Measurements from ENCODE around the gene TMEM184A. TPM values are rescaled to one million over a fixed set of nuclear protein-coding genes. Genes with fewer than 3 reads are reported as not detected.

TMEM184A gene
- total and polyA plus RNA-seq, 2 of the 8 experiments (the other 6 are each of a cell fraction or from before 2014, with no cell fraction given), result 1.8 to 2.1 TPM

GRCh38 chr7:1569016-1569415 lies 13.0 kb upstream of the TMEM184A start:
- H3K18ac ChIP-seq (ENCODE audit: extremely low read depth, low read length), result no peak overlapping the region
- H2BK12ac ChIP-seq (ENCODE audit: low read depth, low read length), result peak overlapping the region; percentile 75; the same call in 1 of the 2 replicates
- ChIA-PET CTCF (ENCODE audit: partially characterized antibody) (no interaction called here), POLR2A (ENCODE audit: partially characterized antibody) (interaction anchor here (0.9 kb wide), 1 partner anchor 36 kb away, joined by 3 read pairs; no protein-coding TSS in a partner anchor)
- peaks cover 0 to 17% (median 10%) of the 10 kb centered on the region in 4 experiments; a peak in 5 of 7 replicates for H3K4me1 ChIP-seq (replicated peaks in 1 of 4; ENCODE audit: control insufficient read depth in 3 of 4, insufficient read depth in 4 of 4, low read length in 3 of 4)
- no peak overlapping the region for H3K27ac ChIP-seq (ENCODE audit: low read depth, low read length)
- 0 out of 2 replicates have a peak overlapping the region, but pooled peaks have one; percentile 61 for H2BK15ac ChIP-seq (ENCODE audit: low read length)
- H2AK5ac ChIP-seq (ENCODE audit: low read depth, low read length), result 0 out of 2 replicates have a peak overlapping the region, but pooled peaks have one; percentile 86
- H3K36me3 ChIP-seq (ENCODE audit: control insufficient read depth in 2 of 4, insufficient read depth in 4 of 4, low read length in 3 of 4), result peaks cover 0 to 15% (median 3%) of the 10 kb centered on the region in 4 experiments; a peak in 2 of 8 replicates
- no peak overlapping the region for H2BK20ac ChIP-seq (ENCODE audit: low read length)
- H3K27me3 ChIP-seq (replicated peaks in 1 of 4; ENCODE audit: control insufficient read depth in 3 of 4, extremely low read depth in 1 of 4, insufficient read depth in 3 of 4, low read length in 3 of 4), result no peaks in the 10 kb centered on the region; a peak in 2 of 7 replicates
- peak overlapping the region; percentile 34 for H4K91ac ChIP-seq (replicated peaks; ENCODE audit: insufficient read length, low read length)
- H3K4me3 ChIP-seq (ENCODE audit: extremely low read depth in 1 of 4, insufficient read depth in 2 of 4, low read depth in 3 of 4, low read length in 4 of 4), result peak overlapping the region in 3 of 4 experiments; percentile 61 to 76 (median 75); a peak in 5 of 8 replicates
- 86% methylated on average over 13 of the region's 13 CpGs; no CpG with 5 or more reads in 1 of the 2 experiments for WGBS, 2 experiments (ENCODE audit: extremely low coverage in 1 of 2, insufficient coverage in 1 of 2, insufficient read length in 1 of 2, insufficient replicate concordance in 2 of 2, low coverage in 1 of 2, low lambda C conversion rate in 2 of 2, missing lambda C conversion rate in 1 of 2)
- no peaks in the 10 kb centered on the region; the same call in 1 of the 2 replicates for H3K23me2 ChIP-seq (ENCODE audit: low read depth, low read length)
- H4K20me1 ChIP-seq (replicated peaks in 1 of 2; ENCODE audit: control insufficient read depth in 1 of 2, insufficient read depth in 2 of 2, low read length in 2 of 2), result no peaks in the 10 kb centered on the region
- H2BK120ac ChIP-seq (replicated peaks; ENCODE audit: low read depth, low read length), result no peak overlapping the region
- H3K4ac ChIP-seq (replicated peaks; ENCODE audit: insufficient read length, low read depth, low read length), result no peak overlapping the region
- no peak overlapping the region for H3K14ac ChIP-seq (ENCODE audit: insufficient read length)
- H3K79me1 ChIP-seq (ENCODE audit: low read depth, low read length), result no peaks in the 10 kb centered on the region; the same call in 1 of the 2 replicates
- no peak overlapping the region for H3K23ac ChIP-seq (ENCODE audit: insufficient read length)
- H3K9ac ChIP-seq (replicated peaks in 1 of 4; ENCODE audit: extremely low read depth in 1 of 4, low read depth in 3 of 4, low read length in 3 of 4), result no peak overlapping the region
- no peak overlapping the region for H4K5ac ChIP-seq (ENCODE audit: insufficient read length, low read depth, low read length)
- FAIRE-seq (no peak), DNase-seq (ENCODE audit: low read depth in 1 of 2, low spot score in 2 of 2) (no peak)
- H3K56ac ChIP-seq (replicated peaks; ENCODE audit: insufficient read length, low read depth, low read length), result no peak overlapping the region
- H3K9me3 ChIP-seq (ENCODE audit: insufficient read depth in 2 of 2, low read depth in 1 of 2, low read length in 1 of 2), result no peaks in the 10 kb centered on the region
- H4K8ac ChIP-seq (ENCODE audit: extremely low read depth, insufficient read depth, low read length), result peak overlapping the region; percentile 73; the same call in 1 of the 2 replicates
- H3K4me2 ChIP-seq (ENCODE audit: insufficient read depth in 1 of 2, low read depth in 2 of 2, low read length in 2 of 2), result peak overlapping the region; percentile 42 to 73
- no peaks in the 10 kb centered on the region for H3K79me2 ChIP-seq (ENCODE audit: control insufficient read depth in 1 of 2, insufficient read depth in 2 of 2, low read length in 2 of 2)
- H2BK5ac ChIP-seq (ENCODE audit: low read depth, low read length), result 0 out of 2 replicates have a peak overlapping the region, but pooled peaks have one; percentile 77
- H2AFZ ChIP-seq (ENCODE audit: low read length), result no peak overlapping the region
- TF ChIP-seq NANOG (IDR thresholded peaks at IDR 0.05; ENCODE audit: insufficient read depth, low read depth, low read length, poor library complexity, severe bottlenecking), result no peak
- TF ChIP-seq CBX8 (IDR thresholded peaks at IDR 0.05; ENCODE audit: borderline replicate concordance, low read depth, low read length), result no peak
- TF ChIP-seq SRF (IDR thresholded peaks at IDR 0.05; ENCODE audit: low read depth, low read length), result no peak
- TF ChIP-seq RBBP5 (IDR thresholded peaks at IDR 0.05; ENCODE audit: borderline replicate concordance, low read depth, low read length), result no peak
- TF ChIP-seq KDM1A (IDR thresholded peaks at IDR 0.05; ENCODE audit: borderline replicate concordance, low read length), result no peak
- no peak for TF ChIP-seq USF2 (IDR thresholded peaks at IDR 0.05; ENCODE audit: low read length)
- TF ChIP-seq SUZ12 (IDR thresholded peaks at IDR 0.05; ENCODE audit: low read length), result no peak
- TF ChIP-seq TAF1 (IDR thresholded peaks at IDR 0.05; ENCODE audit: low read depth, low read length), result no peak
- no peak for TF ChIP-seq PHF8 (conservative IDR thresholded peaks at IDR 0.05; ENCODE audit: low read depth, low read length)
- no peak for TF ChIP-seq TAF7 (optimal IDR thresholded peaks at IDR 0.05; ENCODE audit: borderline replicate concordance, low read depth, low read length)
- no peak for TF ChIP-seq ZNF274 (IDR thresholded peaks at IDR 0.05; ENCODE audit: borderline replicate concordance, extremely low read depth, low read length)
